MM.1S (cell line): Measurements from ENCODE around the gene SNX20.

ENCODE experiments used
- DNase-seq: peaks from one replicate; pipeline ENCODE4 v3.0.0-alpha.2; 2015
- H2AFZ ChIP-seq: fragments of 300-600 bp; sonication (generic); 2 replicates; pipeline ENCODE4 v1.6.0; 2016; ENCODE audit warnings: antibody characterized with exemption, low read length
- H3F3A ChIP-seq: fragments of 300-600 bp; sonication (generic); 2 replicates; pipeline ENCODE4 v1.6.1; 2016; ENCODE audit warnings: mild to moderate bottlenecking, antibody characterized with exemption, low read length, moderate library complexity, mixed read lengths; ENCODE audit not compliant: insufficient read depth
- H3K27ac ChIP-seq: fragments of 300-600 bp; sonication (generic); 2 replicates; pipeline ENCODE4 v1.5.1; 2016; ENCODE audit warnings: mild to moderate bottlenecking, low read length
- H3K27me3 ChIP-seq: fragments of 300-600 bp; sonication (generic); replicated peaks from 2 replicates; pipeline ENCODE4 v1.6.0; 2016; ENCODE audit warnings: low read length; ENCODE audit not compliant: insufficient read depth
- H3K36me3 ChIP-seq: fragments of 300-600 bp; sonication (generic); replicated peaks from 2 replicates; pipeline ENCODE4 v1.6.1; 2016; ENCODE audit warnings: mild to moderate bottlenecking, low read length, mixed read lengths; ENCODE audit not compliant: insufficient read depth
- H3K4me1 ChIP-seq: fragments of 300-600 bp; sonication (generic); 2 replicates; pipeline ENCODE4 v1.6.1; 2016; ENCODE audit warnings: low read length, mixed read lengths
- H3K4me2 ChIP-seq: fragments of 300-600 bp; sonication (generic); 2 replicates; pipeline ENCODE4 v1.6.0; 2016; ENCODE audit warnings: low read depth, low read length
- H3K4me3 ChIP-seq: fragments of 300-600 bp; sonication (generic); 2 replicates; pipeline ENCODE4 v1.5.1; 2016; ENCODE audit warnings: low read length, mixed read lengths
- H3K79me2 ChIP-seq: fragments of 300-600 bp; sonication (generic); 2 replicates; pipeline ENCODE4 v1.6.1; 2016; ENCODE audit warnings: mixed run types, low read length, mixed read lengths
- H3K9ac ChIP-seq: fragments of 300-600 bp; sonication (generic); 2 replicates; pipeline ENCODE4 v1.6.1; 2016; ENCODE audit warnings: low read length, mixed read lengths
- H3K9me2 ChIP-seq: fragments of 300-600 bp; sonication (generic); replicated peaks from 2 replicates; pipeline ENCODE4 v1.6.1; 2016; ENCODE audit warnings: mild to moderate bottlenecking, low read length, mixed read lengths; ENCODE audit not compliant: insufficient read depth
- H3K9me3 ChIP-seq: fragments of 300-600 bp; sonication (generic); replicated peaks from 2 replicates; pipeline ENCODE4 v1.6.1; 2016; ENCODE audit warnings: mild to moderate bottlenecking, low read length, mixed read lengths; ENCODE audit not compliant: insufficient read depth
- H4K20me1 ChIP-seq: fragments of 300-600 bp; sonication (generic); 2 replicates; pipeline ENCODE4 v1.6.1; 2016; ENCODE audit warnings: mild to moderate bottlenecking, low read length, moderate library complexity, mixed read lengths; ENCODE audit not compliant: insufficient read depth
- CTCF ChIP-seq: fragments of 300-600 bp; sonication (generic); IDR thresholded peaks from 2 replicates; pipeline ENCODE4 v1.5.1; 2016; ENCODE audit warnings: antibody characterized with exemption, low read length, mixed read lengths
- EZH2 ChIP-seq: fragments of 300-600 bp; sonication (generic); optimal IDR thresholded peaks from 2 replicates; pipeline ENCODE3; 2017; ENCODE audit warnings: low read depth, mild to moderate bottlenecking, antibody characterized with exemption, low read length, mixed read lengths
- EZH2phosphoT487 ChIP-seq: fragments of 300-600 bp; sonication (generic); IDR thresholded peaks from 2 replicates; pipeline ENCODE4 v1.6.1; 2018; ENCODE audit warnings: antibody characterized with exemption, low read length

The SNX20 gene

GRCh38 chr16:50642349-50642748 lies 38.8 kb downstream of the SNX20 start:
- Histone ChIP-seq H3K9ac (no peak overlapping the region), H3K9me2 (no peaks in the 10 kb centered on the region), H3K4me1 (no peaks in the 10 kb centered on the region), H3K79me2 (no peaks in the 10 kb centered on the region), H3K36me3 (no peaks in the 10 kb centered on the region), H3K4me3 (no peak overlapping the region), H3K9me3 (no peaks in the 10 kb centered on the region), H2AFZ (no peak overlapping the region), H3K27ac (no peak overlapping the region), H4K20me1 (no peaks in the 10 kb centered on the region), H3K27me3 (no peaks in the 10 kb centered on the region), H3F3A (no peaks in the 10 kb centered on the region), H3K4me2 (no peak overlapping the region)
- TF ChIP-seq EZH2phosphoT487 (no peak), EZH2 (no peak), CTCF (no peak)
- DNase-seq: no peak

- Histone ChIP-seq H2AFZ (no peak overlapping the region), H3K4me2 (no peak overlapping the region), H3K79me2 (no peaks in the 10 kb centered on the region), H3K27me3 (no peaks in the 10 kb centered on the region), H4K20me1 (no peaks in the 10 kb centered on the region), H3K36me3 (no peaks in the 10 kb centered on the region), H3K9me2 (no peaks in the 10 kb centered on the region), H3K27ac (no peak overlapping the region), H3K9ac (no peak overlapping the region), H3F3A (no peaks in the 10 kb centered on the region), H3K4me3 (no peak overlapping the region), H3K4me1 (no peaks in the 10 kb centered on the region), H3K9me3 (no peaks in the 10 kb centered on the region)
- DNase-seq: no peak
- no peak for TF ChIP-seq EZH2phosphoT487
- no peak for TF ChIP-seq CTCF
- no peak for TF ChIP-seq EZH2
These were observed 39.3 kb downstream of the SNX20 start for GRCh38 chr16:50641818-50642187.

GRCh38 chr16:50640919-50641817 lies 39.9 kb downstream of the SNX20 start:
- TF ChIP-seq EZH2: no peak
- no peak for TF ChIP-seq EZH2phosphoT487
- no peak for TF ChIP-seq CTCF
- Histone ChIP-seq H2AFZ (no peak overlapping the region), H3K27me3 (no peaks in the 10 kb centered on the region), H3F3A (no peaks in the 10 kb centered on the region), H3K9ac (no peak overlapping the region), H3K4me2 (no peak overlapping the region), H3K79me2 (no peaks in the 10 kb centered on the region), H4K20me1 (no peaks in the 10 kb centered on the region), H3K27ac (no peak overlapping the region), H3K4me3 (no peak overlapping the region), H3K4me1 (no peaks in the 10 kb centered on the region), H3K36me3 (no peaks in the 10 kb centered on the region), H3K9me3 (no peaks in the 10 kb centered on the region), H3K9me2 (no peaks in the 10 kb centered on the region)
- DNase-seq: no peak
